ENCODE results near the gene CDH8.

GRCh38 chr16:62068747-62069146 lies 32.5 kb upstream of the CDH8 start:
- no peak for TF ChIP-seq POLR2AphosphoS5 (IDR thresholded peaks at IDR 0.05; ENCODE audit: borderline replicate concordance, low read depth, low read length)
- no peak for TF ChIP-seq EZH2 (IDR thresholded peaks at IDR 0.05)
- TF ChIP-seq FOXP2 (optimal IDR thresholded peaks at IDR 0.05; ENCODE audit: control extremely low read depth, extremely low read length, insufficient read depth): no peak
